GM19324 (cell line): ENCODE data around the gene FHIT.
"Not testable (repeated sequence)": the region's sequence is repeated elsewhere in the genome, so short reads cannot be mapped to it uniquely, and the experiment has no call there.

ENCODE experiments used
- ATAC-seq: cut with Tn5 transposase; IDR thresholded peaks from one replicate; pipeline ENCODE4 v1.9.1; 2021; ENCODE audit warnings: mild to moderate bottlenecking, moderate library complexity; ENCODE audit not compliant: unreplicated experiment, low FRiP score

Gene FHIT

GRCh38 chr3:61015859-61016258 lies 235.4 kb downstream of the FHIT start:
- ATAC-seq = no peak

GRCh38 chr3:61015408-61015807 lies 235.8 kb downstream of the FHIT start:
- no peak for ATAC-seq

- no peak for ATAC-seq
Observed at GRCh38 chr3:61008998-61009380, 242.3 kb downstream of the FHIT start.

GRCh38 chr3:61008153-61008997 lies 242.9 kb downstream of the FHIT start:
- no peak for ATAC-seq

GRCh38 chr3:61005591-61005990 lies 245.7 kb downstream of the FHIT start:
- no peak for ATAC-seq

GRCh38 chr3:60998858-60999257 lies 252.4 kb downstream of the FHIT start:
- ATAC-seq = no peak

- no peak for ATAC-seq
Observed at GRCh38 chr3:60992395-60992794, 258.9 kb downstream of the FHIT start.

GRCh38 chr3:60990442-60990730 lies 260.9 kb downstream of the FHIT start:
- no peak for ATAC-seq

GRCh38 chr3:60989626-60990441 lies 261.4 kb downstream of the FHIT start:
- ATAC-seq = no peak

- not testable (repeated sequence) for ATAC-seq
Observed at GRCh38 chr3:60987191-60987590, 264.1 kb downstream of the FHIT start.

- ATAC-seq = no peak
Observed at GRCh38 chr3:60986552-60986951, 264.7 kb downstream of the FHIT start.

- no peak for ATAC-seq
Observed at GRCh38 chr3:60983906-60984305, 267.3 kb downstream of the FHIT start.

- ATAC-seq = no peak
Observed at GRCh38 chr3:60980342-60980692, 270.9 kb downstream of the FHIT start.

- no peak for ATAC-seq
Observed at GRCh38 chr3:60979461-60980341, 271.6 kb downstream of the FHIT start.

GRCh38 chr3:60973321-60973720 lies 277.9 kb downstream of the FHIT start:
- ATAC-seq = no peak

- ATAC-seq = no peak
Observed at GRCh38 chr3:60972599-60972998, 278.7 kb downstream of the FHIT start.

GRCh38 chr3:60970850-60971249 lies 280.4 kb downstream of the FHIT start:
- no peak for ATAC-seq

- ATAC-seq = no peak
Observed at GRCh38 chr3:60967141-60967540, 284.1 kb downstream of the FHIT start.

- ATAC-seq = no peak
Observed at GRCh38 chr3:60957541-60957940, 293.7 kb downstream of the FHIT start.

GRCh38 chr3:60956729-60957128 lies 294.5 kb downstream of the FHIT start:
- ATAC-seq = no peak

- ATAC-seq = no peak
Observed at GRCh38 chr3:60955034-60955433, 296.2 kb downstream of the FHIT start.
